Dendritic cell treated with granulocyte-macrophage colony-stimulating factor and Interleukin-4, amounts not matched to agents 40 ng/mL and 50 ng/mL, for 4 days (primary cell): Measurements from ENCODE around the gene TAS2R41.
"Not testable (repeated sequence)": the region's sequence is repeated elsewhere in the genome, so short reads cannot be mapped to it uniquely, and the experiment has no call there.

ENCODE experiments used
- H3K27ac Mint-ChIP-seq: one replicate; pipeline ENCODE4 v1.8.0; 2022; ENCODE audit warnings: mild to moderate bottlenecking, mixed read lengths
- H3K27me3 Mint-ChIP-seq: one replicate; pipeline ENCODE4 v1.8.0; 2022; ENCODE audit warnings: mild to moderate bottlenecking, mixed read lengths
- H3K36me3 Mint-ChIP-seq: one replicate; pipeline ENCODE4 v1.8.0; 2022; ENCODE audit warnings: low read depth, mixed read lengths
- H3K4me1 Mint-ChIP-seq: one replicate; pipeline ENCODE4 v1.8.0; 2022; ENCODE audit warnings: low read depth, mixed read lengths
- H3K4me3 Mint-ChIP-seq: one replicate; pipeline ENCODE4 v1.8.0; 2022; ENCODE audit warnings: mild to moderate bottlenecking, moderate library complexity, mixed read lengths
- H3K9me3 Mint-ChIP-seq: one replicate; pipeline ENCODE4 v1.8.0; 2022; ENCODE audit warnings: mixed read lengths
- intact Hi-C: fragments of 100-400 bp; cut with micrococcal nuclease; formaldehyde crosslinking; loops from one replicate; pipeline ENCODE4 v1.15.0; 2022

The TAS2R41 gene

GRCh38 chr7:143507534-143508055, 29.9 kb downstream of the TAS2R41 start:
- intact Hi-C loops = no loop called here
- Mint-ChIP-seq H3K4me3 (no peak overlapping the region), H3K4me1 (peaks cover 15% of the 10 kb centered on the region), H3K27me3 (no peaks in the 10 kb centered on the region), H3K27ac (no peak overlapping the region), H3K36me3 (peaks cover 5% of the 10 kb centered on the region), H3K9me3 (peaks cover 19% of the 10 kb centered on the region)

GRCh38 chr7:143510854-143511592, 33.4 kb downstream of the TAS2R41 start:
- intact Hi-C loops = no loop called here
- Mint-ChIP-seq H3K4me3 (no peak overlapping the region), H3K9me3 (peaks cover 9% of the 10 kb centered on the region), H3K4me1 (peaks cover 10% of the 10 kb centered on the region), H3K27me3 (no peaks in the 10 kb centered on the region), H3K36me3 (peaks cover 5% of the 10 kb centered on the region), H3K27ac (no peak overlapping the region)

- H3K4me3 Mint-ChIP-seq = no peak overlapping the region
These were observed 33.9 kb downstream of the TAS2R41 start for GRCh38 chr7:143511593-143512047.

GRCh38 chr7:143512488-143513340, 35.0 kb downstream of the TAS2R41 start:
- Mint-ChIP-seq H3K4me3 (no peak overlapping the region), H3K36me3 (no peaks in the 10 kb centered on the region), H3K27me3 (no peaks in the 10 kb centered on the region), H3K9me3 (no peaks in the 10 kb centered on the region), H3K27ac (no peak overlapping the region), H3K4me1 (no peaks in the 10 kb centered on the region)
- intact Hi-C loops = no loop called here

More at GRCh38 chr7:143511593-143512047, 33.9 kb downstream of the TAS2R41 start:
- Mint-ChIP-seq H3K4me1 (peaks cover 5% of the 10 kb centered on the region), H3K27ac (no peak overlapping the region), H3K27me3 (no peaks in the 10 kb centered on the region), H3K36me3 (no peaks in the 10 kb centered on the region), H3K9me3 (peaks cover 4% of the 10 kb centered on the region)
- intact Hi-C loops = no loop called here

- no peaks in the 10 kb centered on the region for H3K27me3 Mint-ChIP-seq
- no peak overlapping the region for H3K27ac Mint-ChIP-seq
- intact Hi-C loops = no loop called here
- H3K36me3 Mint-ChIP-seq = no peaks in the 10 kb centered on the region
- no peaks in the 10 kb centered on the region for H3K9me3 Mint-ChIP-seq
- no peak overlapping the region for H3K4me3 Mint-ChIP-seq
- no peaks in the 10 kb centered on the region for H3K4me1 Mint-ChIP-seq
These were observed 36.8 kb downstream of the TAS2R41 start for GRCh38 chr7:143514487-143514886.

GRCh38 chr7:143514995-143515735, 37.5 kb downstream of the TAS2R41 start:
- intact Hi-C loops = no loop called here
- no peaks in the 10 kb centered on the region for H3K9me3 Mint-ChIP-seq
- no peak overlapping the region for H3K4me3 Mint-ChIP-seq
- H3K27me3 Mint-ChIP-seq = no peaks in the 10 kb centered on the region
- no peak overlapping the region for H3K27ac Mint-ChIP-seq
- no peaks in the 10 kb centered on the region for H3K4me1 Mint-ChIP-seq
- no peaks in the 10 kb centered on the region for H3K36me3 Mint-ChIP-seq

GRCh38 chr7:143516981-143517380, 39.3 kb downstream of the TAS2R41 start:
- no peaks in the 10 kb centered on the region for H3K27me3 Mint-ChIP-seq
- intact Hi-C loops = no loop called here
- H3K9me3 Mint-ChIP-seq = no peaks in the 10 kb centered on the region
- no peak overlapping the region for H3K4me3 Mint-ChIP-seq
- no peaks in the 10 kb centered on the region for H3K36me3 Mint-ChIP-seq
- no peaks in the 10 kb centered on the region for H3K4me1 Mint-ChIP-seq
- H3K27ac Mint-ChIP-seq = no peak overlapping the region

- Mint-ChIP-seq H3K27me3 (no peaks in the 10 kb centered on the region), H3K36me3 (no peaks in the 10 kb centered on the region), H3K4me3 (no peak overlapping the region), H3K4me1 (no peaks in the 10 kb centered on the region), H3K27ac (no peak overlapping the region), H3K9me3 (no peaks in the 10 kb centered on the region)
- intact Hi-C loops = no loop called here
These were observed 40.8 kb downstream of the TAS2R41 start for GRCh38 chr7:143518521-143518920.

GRCh38 chr7:143518941-143519340, 41.3 kb downstream of the TAS2R41 start:
- Mint-ChIP-seq H3K27ac (no peak overlapping the region), H3K36me3 (no peaks in the 10 kb centered on the region), H3K4me3 (no peak overlapping the region), H3K4me1 (no peaks in the 10 kb centered on the region), H3K9me3 (no peaks in the 10 kb centered on the region), H3K27me3 (no peaks in the 10 kb centered on the region)
- intact Hi-C loops = no loop called here

- intact Hi-C loops = no loop called here
- H3K9me3 Mint-ChIP-seq = no peaks in the 10 kb centered on the region
- H3K4me1 Mint-ChIP-seq = no peaks in the 10 kb centered on the region
- H3K4me3 Mint-ChIP-seq = no peak overlapping the region
- no peaks in the 10 kb centered on the region for H3K36me3 Mint-ChIP-seq
- no peak overlapping the region for H3K27ac Mint-ChIP-seq
- no peaks in the 10 kb centered on the region for H3K27me3 Mint-ChIP-seq
These were observed 41.9 kb downstream of the TAS2R41 start for GRCh38 chr7:143519411-143520131.

- H3K4me3 Mint-ChIP-seq, H3K27ac Mint-ChIP-seq: not testable (repeated sequence)
These were observed 44.7 kb downstream of the TAS2R41 start for GRCh38 chr7:143522309-143522916.

More at GRCh38 chr7:143522309-143522916, 44.7 kb downstream of the TAS2R41 start:
- H3K4me1 Mint-ChIP-seq, H3K36me3 Mint-ChIP-seq, intact Hi-C loops, H3K27me3 Mint-ChIP-seq, H3K9me3 Mint-ChIP-seq: not testable (repeated sequence)
